ENCODE measurements around the gene REXO1.

DNA sequence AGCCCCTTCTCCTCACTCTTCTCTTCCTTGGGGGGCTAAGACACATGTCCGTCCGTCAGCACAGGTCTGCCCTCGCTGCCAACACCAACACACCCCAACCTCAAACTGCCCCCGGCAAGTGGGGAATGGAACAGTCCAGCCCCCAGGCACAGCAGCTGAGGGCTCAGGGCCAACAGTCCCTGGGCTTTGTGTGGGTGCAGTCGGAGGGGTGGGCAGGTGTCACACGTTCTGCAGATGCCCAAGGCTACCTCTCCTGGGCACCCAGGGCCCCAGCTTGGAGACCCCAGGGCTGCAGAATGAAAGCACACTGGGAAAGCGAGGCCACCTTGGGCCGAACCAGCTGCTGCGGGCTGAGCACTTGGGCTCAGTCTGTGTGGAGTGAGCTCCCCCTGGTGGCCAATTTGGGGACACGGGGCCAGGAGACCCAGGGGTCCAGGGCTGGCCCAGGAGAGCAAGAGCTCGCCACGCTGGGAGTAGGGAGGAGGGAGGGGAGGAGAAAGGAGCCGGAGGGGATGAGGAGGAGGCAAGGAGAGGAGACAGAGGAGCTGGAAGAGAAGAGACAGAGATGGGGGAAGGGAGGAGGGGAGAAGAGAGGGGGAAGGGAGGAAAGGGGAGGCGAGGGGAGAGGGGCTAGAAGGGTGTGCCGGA, 22.2 kb downstream of the REXO1 start:
- TF ChIP-seq ZNF792 (CRISPR knock-in tag; IDR thresholded peaks at IDR 0.05) (no peak), MYC (CRISPR knock-in tag; IDR thresholded peaks at IDR 0.05; ENCODE audit: borderline replicate concordance) (peak; percentile 33; the same call in 1 of the 2 replicates), POLR2A (IDR thresholded peaks at IDR 0.05; ENCODE audit: insufficient read depth in 1 of 2, low read depth in 2 of 2, low read length in 2 of 2) (0 out of 4 replicates have a peak, but pooled peaks of 1 of the 2 experiments have one; percentile 30), ZNF501 (CRISPR knock-in tag; IDR thresholded peaks at IDR 0.05) (no peak)

Data from HepG2 (cell line).